Pons (tissue), 1 donor: ENCODE results near the gene AGAP5.
"Not testable (repeated sequence)": the region's sequence is repeated elsewhere in the genome, so short reads cannot be mapped to it uniquely, and the experiment has no call there.

Source experiments
- DNase-seq: peaks from one replicate; pipeline ENCODE4 v3.0.0-alpha.2; 2016; ENCODE audit warnings: low spot score

AGAP5 gene

GRCh38 chr10:73697675-73698159 is at the start of gene AGAP5:
TSS of gene AGAP5 (minus strand) at chr10:73698109. CDS start at chr10:73697755, 354 bp downstream.
- DNase-seq: not testable (repeated sequence)

- DNase-seq: no peak
These were observed 48.8 kb upstream of the AGAP5 start for GRCh38 chr10:73746721-73747120.

GRCh38 chr10:73744664-73744975 is 46.7 kb upstream of the AGAP5 start:
- DNase-seq: no peak

DNA sequence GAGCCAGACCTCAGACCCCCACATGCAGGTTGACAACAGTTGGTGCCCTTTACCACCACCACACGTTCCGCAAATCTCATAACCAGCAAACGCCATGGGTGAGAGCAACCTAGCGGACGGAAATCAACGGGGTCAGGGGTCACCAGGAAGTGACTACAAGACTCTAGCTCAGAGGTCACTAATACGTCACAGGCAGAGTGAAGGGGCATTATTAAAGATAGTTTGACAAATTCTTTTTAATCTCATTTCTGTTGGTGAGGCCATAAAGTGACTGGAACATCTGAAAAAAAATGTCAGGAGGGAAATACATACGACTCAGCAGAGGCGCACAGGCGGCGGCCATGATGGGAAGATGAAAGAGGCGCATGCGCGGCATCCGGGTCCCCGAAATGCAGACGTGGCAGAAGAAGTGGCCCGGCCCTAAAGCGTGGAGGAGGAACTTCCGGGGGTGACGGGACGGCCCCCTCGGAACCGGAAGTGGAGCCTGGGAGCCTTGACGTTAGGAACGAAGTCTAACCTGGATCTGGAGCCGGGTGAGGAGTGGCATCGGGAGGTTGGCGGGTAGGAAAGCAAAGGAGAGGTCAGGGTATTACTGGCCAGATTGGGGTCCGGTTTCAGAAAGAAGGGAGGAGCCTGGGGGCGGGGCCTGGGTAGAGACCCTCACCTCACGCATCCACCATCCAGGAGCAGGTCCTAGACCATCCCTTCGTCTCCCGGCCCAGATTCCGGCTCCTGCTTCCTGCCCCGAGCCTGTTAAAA is 46.2 kb upstream of the AGAP5 start, which contains the start of gene SEC24C:
SEC24C (plus strand) TSS at position 468 of the 759 bp plus-strand sequence. CDS start 2,461 bp downstream, outside the sequence.
- peak; percentile 96 for DNase-seq

DNA sequence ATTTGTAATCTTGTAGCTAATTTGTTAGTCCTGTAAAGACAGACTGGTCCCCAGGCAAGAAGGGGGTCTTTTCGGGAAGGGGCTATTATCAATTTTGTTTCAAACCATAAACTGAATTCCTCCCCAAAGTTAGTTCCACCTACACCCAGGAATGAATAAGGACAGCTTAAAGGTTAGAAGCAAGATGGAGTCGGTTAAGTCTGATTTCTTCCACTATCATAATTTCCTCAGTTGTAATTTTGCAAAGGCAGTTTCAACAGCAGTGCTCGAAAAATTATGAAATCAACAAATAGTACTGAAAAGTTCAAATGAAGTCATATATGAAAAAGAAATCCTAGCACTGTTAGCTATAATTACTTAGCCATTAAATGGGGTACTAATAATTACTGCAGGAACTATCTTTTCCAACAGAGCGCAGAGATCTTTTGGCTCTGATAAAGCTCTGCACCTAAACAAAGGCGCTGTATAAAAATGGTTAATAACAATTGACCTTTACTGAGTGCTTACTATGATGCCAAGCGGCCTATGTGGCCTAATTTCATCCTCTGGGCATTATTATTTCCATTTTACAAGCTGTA is 45.5 kb upstream of the AGAP5 start:
- DNase-seq: peak; percentile 14

DNA sequence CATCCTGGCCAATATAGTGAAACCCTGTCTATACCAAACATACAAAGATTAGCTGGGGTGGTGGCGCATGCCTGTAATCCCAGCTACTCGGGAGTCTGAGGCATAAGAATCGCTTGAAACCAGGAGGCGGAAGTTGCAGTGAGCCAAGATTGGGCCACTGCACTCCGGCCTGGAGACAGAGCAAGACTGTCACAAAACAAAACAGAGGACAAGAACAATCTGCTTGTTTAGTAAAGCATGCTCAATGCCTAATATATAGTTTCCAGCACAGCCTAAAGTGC is 44.5 kb upstream of the AGAP5 start:
- DNase-seq: no peak

GRCh38 chr10:73740501-73741254 is 42.8 kb upstream of the AGAP5 start:
- DNase-seq: not testable (repeated sequence)

DNA sequence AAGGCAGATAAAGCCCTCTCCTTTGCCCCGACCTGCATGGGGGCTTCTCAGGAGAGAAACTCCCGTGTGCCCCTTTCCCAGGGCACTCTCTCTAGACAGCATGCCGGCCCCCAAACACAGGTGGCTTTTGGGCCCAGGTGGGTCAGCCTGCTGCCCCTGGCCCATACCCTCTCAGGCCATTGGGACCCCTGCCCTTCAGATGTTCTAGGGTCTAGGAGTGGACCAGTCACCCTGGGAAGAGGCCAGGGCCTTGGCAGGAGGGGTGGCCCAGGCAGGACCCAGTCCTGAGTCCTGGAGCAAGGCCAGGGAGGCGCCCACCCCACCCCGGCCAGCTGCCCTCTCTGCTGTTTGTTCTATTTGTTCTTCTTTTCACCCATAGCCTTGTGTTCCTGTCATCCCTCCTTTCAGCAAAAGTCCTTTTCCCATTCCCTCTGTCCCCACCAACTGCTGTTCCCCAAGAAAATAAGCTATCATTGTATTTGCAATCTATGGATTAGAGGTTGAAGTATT is 36.9 kb upstream of the AGAP5 start:
- DNase-seq: no peak

- DNase-seq: no peak
These were observed 36.3 kb upstream of the AGAP5 start for GRCh38 chr10:73734028-73734720.

GRCh38 chr10:73732931-73733623 is 35.2 kb upstream of the AGAP5 start:
- DNase-seq: no peak

DNA sequence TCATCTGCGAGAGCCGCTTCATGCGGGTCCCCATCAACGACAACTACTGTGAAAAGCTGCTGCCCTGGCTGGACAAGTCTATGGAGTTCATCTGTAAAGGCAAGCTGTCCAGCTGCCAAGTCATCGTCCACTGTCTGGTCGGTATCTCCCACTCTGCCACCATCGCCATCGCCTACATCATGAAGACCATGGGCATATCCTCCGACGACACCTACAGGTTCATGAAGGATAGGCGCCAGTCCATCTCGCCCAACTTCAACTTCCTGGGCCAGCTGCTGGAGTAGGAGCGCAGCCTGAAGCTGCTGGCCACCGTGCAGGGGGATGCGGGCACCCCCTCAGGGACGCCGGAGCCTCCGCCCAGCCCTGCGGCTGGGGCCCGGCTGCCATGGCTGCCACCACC is 34.5 kb upstream of the AGAP5 start:
- no peak for DNase-seq

DNA sequence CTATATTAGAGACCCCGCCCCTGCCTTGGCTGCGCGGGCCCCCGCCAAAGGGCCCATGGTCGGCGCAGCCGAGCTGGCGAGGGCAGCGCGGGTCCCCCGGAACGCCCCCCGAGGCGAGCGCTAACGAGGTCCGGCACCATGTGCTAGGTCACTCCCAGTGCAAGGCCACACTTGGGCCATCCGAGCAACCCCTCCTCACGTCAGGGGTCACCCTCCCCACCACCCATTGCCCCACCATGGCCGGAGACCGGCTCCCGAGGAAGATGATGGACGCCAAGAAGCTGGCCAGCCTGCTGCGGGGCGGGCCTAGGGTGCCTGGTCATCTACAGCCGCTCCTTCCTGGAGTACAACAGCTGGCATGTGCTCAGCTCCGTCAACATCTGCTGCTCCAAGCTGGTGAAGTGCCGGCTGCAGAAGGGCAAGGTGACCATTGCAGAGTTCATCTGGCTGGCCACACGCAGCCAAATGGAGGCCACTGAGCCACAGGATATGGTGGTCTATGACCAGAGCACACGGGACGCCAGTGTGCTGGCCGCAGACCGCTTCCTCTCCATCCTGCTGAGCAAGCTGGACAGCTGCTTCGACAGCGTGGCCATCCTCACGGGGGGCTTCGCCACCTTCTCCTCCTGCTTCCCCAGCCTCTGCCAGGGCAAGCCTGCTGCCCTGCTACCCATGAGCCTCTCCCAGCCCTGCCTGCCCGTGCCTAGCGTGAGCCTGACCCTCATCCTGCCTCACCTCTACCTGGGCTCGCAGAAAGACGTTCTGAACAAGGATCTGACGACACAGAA is 33.9 kb upstream of the AGAP5 start:
- no peak for DNase-seq

DNA sequence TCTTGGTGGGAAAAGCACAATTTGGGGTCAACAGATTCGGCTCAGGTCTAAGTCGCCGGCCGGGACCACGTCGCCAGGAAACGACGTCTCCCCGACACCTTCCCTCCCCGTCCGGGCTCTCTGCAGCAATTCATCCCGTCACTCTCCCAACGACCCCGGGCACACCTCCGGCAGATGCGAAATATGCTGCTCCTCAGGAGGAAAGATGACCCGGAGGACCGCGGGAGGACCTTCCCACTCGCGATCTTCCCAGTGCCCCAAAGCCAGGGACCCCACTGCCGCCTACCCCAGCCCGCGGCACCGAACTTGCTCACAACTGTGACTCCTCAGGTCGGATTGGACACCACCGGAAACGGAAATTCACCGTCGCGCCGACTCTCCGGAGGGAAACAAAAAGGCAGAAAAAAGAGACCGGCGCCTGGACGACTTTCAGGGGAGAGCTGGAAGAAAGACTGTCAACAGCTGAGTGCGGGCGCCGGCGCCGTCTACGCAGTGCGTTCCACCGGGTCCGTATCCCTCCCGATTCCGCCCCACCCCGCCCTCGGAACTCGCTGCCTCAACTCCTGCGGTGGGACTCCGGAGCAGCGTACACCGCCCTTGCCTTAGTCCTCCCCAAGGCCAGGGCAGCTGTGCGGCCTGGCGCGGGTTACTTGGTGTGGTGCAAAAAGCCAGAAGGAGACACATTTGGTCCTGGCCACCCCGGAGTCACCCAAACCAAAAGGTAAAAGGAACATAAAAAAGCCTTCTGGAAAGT is 32.4 kb upstream of the AGAP5 start:
- DNase-seq: peak; percentile 91

DNA sequence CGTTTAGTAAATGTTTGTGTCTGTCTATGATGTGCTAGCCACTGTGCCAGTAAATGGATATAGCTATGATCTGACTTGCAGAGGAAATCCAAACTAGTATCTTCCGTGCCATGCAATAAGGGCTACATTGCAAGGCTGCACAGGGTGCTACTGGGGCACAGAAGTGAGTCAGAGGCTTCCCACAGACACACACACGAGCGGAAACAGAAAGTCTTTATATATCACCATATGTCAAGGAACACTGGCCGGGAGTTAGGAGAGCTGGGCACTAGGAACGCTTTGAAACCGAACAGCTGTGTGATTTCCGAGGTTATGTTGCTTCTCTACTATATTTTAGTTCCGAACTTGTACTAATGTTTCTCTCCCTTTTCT is 31.9 kb upstream of the AGAP5 start:
- not testable (repeated sequence) for DNase-seq

DNA sequence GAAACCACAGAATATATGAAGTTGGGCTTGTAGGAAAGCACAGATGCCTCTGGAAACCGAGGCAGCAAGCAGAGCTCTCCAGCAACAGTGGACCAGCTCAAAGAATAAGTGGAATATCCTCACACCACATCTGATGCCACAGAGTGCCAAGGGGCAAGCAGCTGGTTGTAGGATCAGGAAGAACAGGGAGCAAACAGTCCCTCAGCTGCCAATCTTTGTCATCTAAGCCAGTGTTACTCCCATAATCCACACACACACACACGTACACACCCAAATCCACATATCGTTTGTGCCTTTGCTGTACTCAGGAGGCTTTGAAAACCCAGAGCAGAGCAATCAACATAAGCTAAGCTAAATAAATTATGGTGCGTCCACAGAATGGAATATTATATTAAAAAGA is 25.6 kb upstream of the AGAP5 start:
- DNase-seq: no peak

GRCh38 chr10:73720561-73720960 is 22.7 kb upstream of the AGAP5 start:
- peak; percentile 46 for DNase-seq

DNA sequence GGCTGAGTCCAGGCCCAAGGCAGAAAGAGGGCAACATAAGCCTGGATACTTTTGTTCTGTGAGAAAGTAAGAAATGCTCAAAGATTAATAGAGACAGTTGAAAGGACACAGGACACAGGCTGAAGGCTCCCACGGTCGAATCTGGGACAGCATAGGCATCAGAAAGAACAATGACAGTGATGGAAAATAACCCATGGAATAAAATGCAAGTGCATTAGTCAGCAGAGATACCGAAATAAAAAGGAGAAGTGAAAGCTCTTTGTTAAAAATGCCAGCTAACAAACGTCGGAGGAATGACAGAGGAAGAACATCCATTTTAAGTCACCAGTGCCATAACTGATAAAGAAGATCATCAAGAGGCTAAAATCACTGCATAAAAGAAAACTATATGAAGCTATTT is 19.6 kb upstream of the AGAP5 start:
- DNase-seq: peak; percentile 87

- DNase-seq: no peak
These were observed 18.3 kb upstream of the AGAP5 start for GRCh38 chr10:73716251-73716650.

DNA sequence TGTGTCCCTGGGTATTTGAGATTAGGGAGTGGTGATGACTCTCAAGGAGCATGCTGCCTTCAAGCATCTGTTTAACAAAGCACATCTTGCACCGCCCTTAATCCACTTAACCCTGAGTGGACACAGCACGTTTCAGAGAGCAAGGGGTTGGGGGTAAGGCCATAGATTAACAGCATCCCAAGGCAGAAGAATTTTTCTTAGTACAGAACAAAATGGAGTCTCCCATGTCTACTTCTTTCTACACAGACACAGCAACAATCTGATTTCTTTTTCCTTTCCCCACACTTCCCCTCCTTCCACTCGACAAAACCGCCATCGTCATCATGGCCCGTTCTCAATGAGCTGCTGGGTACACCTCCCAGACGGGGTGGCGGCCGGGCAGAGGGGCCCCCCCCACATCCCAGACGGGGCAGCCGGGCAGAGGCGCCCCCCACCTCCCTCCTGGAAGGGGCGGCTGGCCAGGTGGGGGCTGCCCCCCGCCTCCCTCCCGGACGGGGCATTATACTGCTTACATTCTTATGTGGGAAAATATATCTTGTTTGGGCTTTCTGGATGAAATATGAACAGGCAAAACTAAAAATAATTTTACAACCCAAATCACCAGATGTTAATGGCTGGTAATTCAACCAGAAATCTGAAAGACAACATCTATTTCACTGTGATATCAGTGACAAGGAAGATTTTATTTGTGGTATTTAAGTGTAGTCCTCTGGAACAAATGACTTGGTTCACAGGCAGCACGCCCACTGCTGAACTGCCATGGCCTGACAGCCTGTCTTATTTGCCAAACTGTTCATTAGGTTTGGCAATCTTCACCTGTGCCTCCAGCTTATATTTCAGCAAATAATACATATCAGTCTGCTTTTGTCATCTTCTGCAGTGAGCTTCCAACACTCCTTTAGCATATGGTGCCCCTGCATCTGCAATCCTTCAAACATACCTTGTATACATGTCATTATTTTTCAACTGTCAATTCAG is 17.6 kb upstream of the AGAP5 start:
- not testable (repeated sequence) for DNase-seq
